GM23338 (cell line): ENCODE data around the gene PTAR1. TPM values are rescaled to one million over a fixed set of nuclear protein-coding genes. Genes with fewer than 3 reads are reported as not detected.

Source experiments
- ATAC-seq: fragments of 200-7000 bp; cut with Tn5 transposase; 3 replicates; pipeline ENCODE4 v1.9.1; 2020
- DNase-seq: peaks from one replicate; pipeline ENCODE4 v3.0.0-alpha.2; 2015; ENCODE audit warnings: low spot score
- H2AFZ ChIP-seq: fragments of 200-600 bp; sonication (generic); 2 replicates; pipeline ENCODE4 v1.8.0; 2016; ENCODE audit warnings: antibody characterized with exemption, mild to moderate bottlenecking, moderate library complexity
- H3F3A ChIP-seq: fragments of 200-600 bp; sonication (generic); replicated peaks from 2 replicates; pipeline ENCODE4 v1.8.0; 2017; ENCODE audit warnings: antibody characterized with exemption, mixed run types, low read depth
- H3K27ac ChIP-seq: fragments of 200-600 bp; sonication (generic); 2 replicates; pipeline ENCODE4 v1.6.1; 2016; ENCODE audit warnings: low read depth
- H3K27me3 ChIP-seq: fragments of 200-600 bp; sonication (generic); 2 replicates; pipeline ENCODE4 v1.8.0; 2016; ENCODE audit warnings: mild to moderate bottlenecking, mixed run types, moderate library complexity; ENCODE audit not compliant: insufficient read depth
- H3K36me3 ChIP-seq: fragments of 200-600 bp; sonication (generic); 2 replicates; pipeline ENCODE4 v1.8.0; 2016; ENCODE audit warnings: mild to moderate bottlenecking; ENCODE audit not compliant: insufficient read depth
- H3K4me1 ChIP-seq: fragments of 200-600 bp; sonication (generic); 2 replicates; pipeline ENCODE4 v1.8.0; 2016; ENCODE audit warnings: mild to moderate bottlenecking, moderate library complexity; ENCODE audit not compliant: insufficient read depth
- H3K4me2 ChIP-seq: fragments of 200-600 bp; sonication (generic); 2 replicates; pipeline ENCODE4 v1.7.1; 2017; ENCODE audit warnings: mixed run types
- H3K4me3 ChIP-seq: fragments of 200-600 bp; sonication (generic); 2 replicates; pipeline ENCODE4 v1.6.1; 2016; ENCODE audit warnings: mixed run types
- H3K79me2 ChIP-seq: fragments of 200-600 bp; sonication (generic); replicated peaks from 2 replicates; pipeline ENCODE4 v1.8.0; 2017; ENCODE audit warnings: mild to moderate bottlenecking; ENCODE audit not compliant: insufficient read depth
- H3K9me2 ChIP-seq: fragments of 200-600 bp; sonication (generic); 2 replicates; pipeline ENCODE4 v1.8.0; 2017; ENCODE audit not compliant: insufficient read depth
- H4K20me1 ChIP-seq: fragments of 200-600 bp; sonication (generic); replicated peaks from 2 replicates; pipeline ENCODE4 v1.8.0; 2017; ENCODE audit warnings: mild to moderate bottlenecking; ENCODE audit not compliant: insufficient read depth
- H3K27ac Mint-ChIP-seq: 2 replicates; pipeline ENCODE4 v1.8.0; 2020; ENCODE audit warnings: inconsistent platforms, mild to moderate bottlenecking, moderate library complexity, mixed read lengths
- H3K27me3 Mint-ChIP-seq: 3 replicates; pipeline ENCODE4 v1.8.0; 2022; ENCODE audit warnings: low read depth, mild to moderate bottlenecking, moderate library complexity, mixed read lengths, inconsistent platforms; ENCODE audit not compliant: insufficient read depth, poor library complexity
- H3K36me3 Mint-ChIP-seq: 3 replicates; pipeline ENCODE4 v1.8.0; 2021; ENCODE audit warnings: low read depth, mild to moderate bottlenecking, inconsistent platforms, moderate library complexity, mixed read lengths
- H3K4me1 Mint-ChIP-seq: 3 replicates; pipeline ENCODE4 v1.8.0; 2020; ENCODE audit warnings: mild to moderate bottlenecking, inconsistent platforms, mixed read lengths
- H3K4me3 Mint-ChIP-seq: 3 replicates; pipeline ENCODE4 v1.8.0; 2021; ENCODE audit warnings: moderate library complexity, mild to moderate bottlenecking, inconsistent platforms, mixed read lengths
- H3K9me3 Mint-ChIP-seq: 3 replicates; pipeline ENCODE4 v1.8.0; 2020; ENCODE audit warnings: moderate library complexity, mild to moderate bottlenecking, inconsistent platforms, mixed read lengths
- CTCF ChIP-seq, 2 experiments: fragments of 200-600 bp in 1 of 2; sonication (generic) in 1 of 2; conservative IDR thresholded peaks; 2 replicates each; pipeline versions ENCODE4 v1.5.1 to v1.6.1; 2016 to 2017; ENCODE audit warnings: antibody characterized with exemption in 2 of 2, low read depth in 2 of 2, mild to moderate bottlenecking in 2 of 2, moderate library complexity in 1 of 2
- POLR2AphosphoS5 ChIP-seq: IDR thresholded peaks from 2 replicates; pipeline ENCODE4 v1.6.1; 2016; ENCODE audit warnings: antibody characterized with exemption, low read depth
- REST ChIP-seq: IDR thresholded peaks from one replicate; pipeline ENCODE4 v1.6.1; 2018; ENCODE audit warnings: antibody characterized with exemption; ENCODE audit not compliant: unreplicated experiment
- STAT1 ChIP-seq: IDR thresholded peaks from one replicate; pipeline ENCODE4 v1.6.1; 2016; ENCODE audit warnings: antibody characterized with exemption; ENCODE audit not compliant: unreplicated experiment
- polyA plus RNA-seq: library from polyadenylated mRNA; unstranded; fragments of >200 nt; fragmentation: Nextera tagmentation; extraction: Ambion mirVana; gene quantifications from 2 replicates; pipeline ENCODE4 v1.2.1, GENCODE V29; 2016
- total RNA-seq: library from RNA; depleted of rRNA; stranded (reverse); fragments of >200 nt; shearing (Covaris generic); gene quantifications from 2 replicates; pipeline ENCODE4 v1.2.3, GENCODE V29; 2014

The PTAR1 gene
- total and polyA plus RNA-seq, 2 experiments from 2014 or later, result 35.2 to 219 TPM

- Histone ChIP-seq H3F3A (no peaks in the 10 kb centered on the region), H3K4me3 (no peak overlapping the region), H4K20me1 (no peaks in the 10 kb centered on the region), H3K27ac (no peak overlapping the region), H3K4me1 (no peaks in the 10 kb centered on the region), H3K79me2 (no peaks in the 10 kb centered on the region), H3K27me3 (no peaks in the 10 kb centered on the region), H3K4me2 (no peak overlapping the region), H3K9me2 (peaks cover 7% of the 10 kb centered on the region; the same call in 1 of the 2 replicates), H2AFZ (no peak overlapping the region), H3K36me3 (no peaks in the 10 kb centered on the region)
- Mint-ChIP-seq H3K27ac (no peak overlapping the region), H3K4me3 (no peak overlapping the region), H3K9me3 (no peaks in the 10 kb centered on the region; the same call in 2 of the 3 replicates), H3K4me1 (no peaks in the 10 kb centered on the region), H3K27me3 (peaks cover 2% of the 10 kb centered on the region), H3K36me3 (no peaks in the 10 kb centered on the region)
- peak; percentile 67 for DNase-seq
- peak; percentile 87 for ATAC-seq
- TF ChIP-seq CTCF (conservative IDR thresholded peaks at IDR 0.05; ENCODE audit: low read depth in 2 of 2), result peak in 1 of 2 experiments; percentile 48; a peak in 3 of 4 replicates
- peak; percentile 76 for TF ChIP-seq REST
- TF ChIP-seq STAT1, result no peak
Observed at GRCh38 chr9:69785757-69786156, 25.9 kb upstream of the PTAR1 start.

GRCh38 chr9:69773258-69773657, 13.4 kb upstream of the PTAR1 start:
- H3K4me3 Mint-ChIP-seq, result no peak overlapping the region
- H3K79me2 ChIP-seq, result no peaks in the 10 kb centered on the region
- no peak overlapping the region for H3K4me3 ChIP-seq
- no peak overlapping the region for H3K27ac Mint-ChIP-seq
- H3K4me1 Mint-ChIP-seq, result no peaks in the 10 kb centered on the region
- ATAC-seq (no peak), DNase-seq (no peak)
- peaks cover 3% of the 10 kb centered on the region for H3K27me3 Mint-ChIP-seq
- H3F3A ChIP-seq, result no peaks in the 10 kb centered on the region
- peaks cover 3% of the 10 kb centered on the region; the same call in 1 of the 3 replicates for H3K36me3 Mint-ChIP-seq
- H3K36me3 ChIP-seq, result 0 out of 2 replicates have a peak, but pooled peaks cover 5% of the 10 kb centered on the region
- H3K27me3 ChIP-seq, result no peaks in the 10 kb centered on the region
- no peak overlapping the region for H3K4me2 ChIP-seq
- H2AFZ ChIP-seq, result no peak overlapping the region; the same call in 1 of the 2 replicates
- no peaks in the 10 kb centered on the region for H3K4me1 ChIP-seq
- TF ChIP-seq POLR2AphosphoS5, result no peak
- H3K27ac ChIP-seq, result no peak overlapping the region
- H4K20me1 ChIP-seq, result no peaks in the 10 kb centered on the region
- peaks cover 16% of the 10 kb centered on the region for H3K9me2 ChIP-seq
- H3K9me3 Mint-ChIP-seq, result no peaks in the 10 kb centered on the region
